ENCODE measurements around the gene ARID5B.

Gene ARID5B

DNA sequence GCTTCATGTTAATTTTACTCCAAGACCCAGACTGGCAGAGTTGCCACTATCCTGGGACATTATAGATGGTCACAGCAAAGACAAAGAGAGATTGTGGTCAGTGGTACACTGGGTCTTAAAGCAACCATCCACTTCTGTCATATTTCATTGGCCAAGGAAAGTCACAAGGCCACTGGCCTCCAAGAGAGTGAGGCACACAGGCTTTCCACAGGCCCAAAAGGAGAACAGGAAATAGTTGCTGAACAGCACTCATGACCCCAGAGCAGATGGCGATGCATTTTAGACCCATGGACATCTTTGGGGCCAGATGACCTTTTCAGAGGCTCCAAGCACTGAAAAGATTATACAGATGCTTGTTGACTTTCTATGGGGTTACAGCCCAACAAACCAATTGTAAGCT, 97.4 kb downstream of the ARID5B start:
- Histone ChIP-seq H3K4me3 (ENCODE audit: low read depth, low read length) (no peak overlapping the region), H3K14ac (ENCODE audit: low read length) (no peak overlapping the region), H3K36me3 (ENCODE audit: control insufficient read depth in 1 of 2, insufficient read depth in 2 of 2, low read length in 2 of 2) (peaks cover 0 to 4% of the 10 kb centered on the region in 2 experiments), H4K91ac (ENCODE audit: low read depth, low read length) (no peak overlapping the region), H3K9ac (ENCODE audit: low read length) (no peak overlapping the region), H3K23ac (ENCODE audit: low read length) (no peak overlapping the region), H4K8ac (ENCODE audit: low read depth, low read length) (no peak overlapping the region), H2BK5ac (ENCODE audit: low read depth, low read length, poor library complexity) (no peak overlapping the region), H2AK5ac (ENCODE audit: low read length) (no peak overlapping the region), H3K79me2 (ENCODE audit: control insufficient read depth, insufficient read depth, low read length, poor library complexity) (no peaks in the 10 kb centered on the region), H2BK12ac (ENCODE audit: low read length) (no peak overlapping the region), H3K4ac (ENCODE audit: low read depth, low read length) (no peak overlapping the region), H4K12ac (ENCODE audit: low read depth, low read length) (no peak overlapping the region), H3K27me3 (ENCODE audit: insufficient read depth, low read length) (no peaks in the 10 kb centered on the region), H2AFZ (ENCODE audit: insufficient read depth, low read length, poor library complexity) (no peak overlapping the region), H3K18ac (ENCODE audit: low read length) (no peak overlapping the region), H3K9me3 (ENCODE audit: insufficient read depth, low read depth, low read length) (no peaks in the 10 kb centered on the region), H3K79me1 (ENCODE audit: low read length) (no peaks in the 10 kb centered on the region), H3K4me2 (ENCODE audit: low read length) (no peak overlapping the region), H3K4me1 (ENCODE audit: control insufficient read depth in 1 of 2, insufficient read depth in 2 of 2, low read length in 2 of 2) (peaks cover 0 to 2% of the 10 kb centered on the region in 2 experiments), H2BK120ac (ENCODE audit: insufficient read depth, low read length, poor library complexity) (no peak overlapping the region), H3K27ac (ENCODE audit: low read depth, low read length) (no peak overlapping the region)
- no CpG with 5 or more reads among the region's 1 CpG for WGBS (ENCODE audit: extremely low coverage, insufficient coverage, insufficient read length)
- no peak for DNase-seq

DNA sequence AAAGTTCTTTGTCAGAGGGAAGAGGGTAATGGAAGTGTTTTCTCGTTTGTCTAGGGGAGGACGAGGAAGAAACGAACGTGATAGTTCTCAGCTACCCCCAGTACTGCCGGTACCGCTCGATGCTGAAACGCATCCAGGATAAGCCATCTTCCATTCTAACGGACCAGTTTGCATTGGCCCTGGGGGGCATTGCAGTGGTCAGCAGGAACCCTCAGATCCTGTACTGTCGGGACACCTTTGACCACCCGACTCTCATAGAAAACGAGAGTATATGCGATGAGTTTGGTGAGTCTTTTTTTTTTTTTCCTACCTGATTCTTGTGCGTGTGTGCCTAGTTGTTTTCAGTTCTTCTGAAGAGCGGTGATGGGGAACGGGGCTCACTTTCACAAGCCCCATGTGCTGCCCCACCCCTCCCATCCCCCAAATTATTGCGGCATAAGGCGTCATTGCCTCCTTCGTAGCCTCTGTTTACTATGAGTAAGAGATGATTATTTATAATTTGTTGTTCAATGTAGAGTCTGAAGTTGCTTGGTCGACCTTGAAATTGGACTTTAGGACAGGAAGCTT, 98.6 kb downstream of the ARID5B start:
- DNase-seq = no peak

DNA sequence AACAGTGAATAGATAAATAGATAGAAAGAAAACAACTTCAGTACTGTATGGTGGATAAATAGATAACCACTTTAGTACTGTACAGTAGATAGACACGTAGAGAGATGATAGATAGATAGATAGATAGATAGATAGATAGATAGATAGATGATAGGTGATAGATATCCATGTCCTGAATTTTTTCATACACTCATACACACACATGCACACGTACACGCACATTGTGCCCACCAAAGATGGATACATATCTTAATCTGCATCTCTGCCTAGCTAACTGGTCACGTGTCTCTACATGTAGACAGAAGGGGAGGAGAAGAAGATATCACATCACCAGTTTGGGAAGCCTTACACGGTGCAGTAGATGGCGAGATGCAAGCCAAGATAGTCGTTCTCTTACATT, 99.2 kb downstream of the ARID5B start:
- Histone ChIP-seq H3K4me2 (ENCODE audit: low read length) (no peak overlapping the region), H3K4me3 (ENCODE audit: low read depth, low read length) (no peak overlapping the region), H3K9me3 (ENCODE audit: insufficient read depth, low read depth, low read length) (no peaks in the 10 kb centered on the region), H3K4me1 (ENCODE audit: control insufficient read depth in 1 of 2, insufficient read depth in 2 of 2, low read length in 2 of 2) (peaks cover 0 to 2% of the 10 kb centered on the region in 2 experiments), H2BK120ac (ENCODE audit: insufficient read depth, low read length, poor library complexity) (no peak overlapping the region), H4K91ac (ENCODE audit: low read depth, low read length) (no peak overlapping the region), H3K27ac (ENCODE audit: low read depth, low read length) (no peak overlapping the region), H2BK5ac (ENCODE audit: low read depth, low read length, poor library complexity) (no peak overlapping the region), H3K79me2 (ENCODE audit: control insufficient read depth, insufficient read depth, low read length, poor library complexity) (no peaks in the 10 kb centered on the region), H3K9ac (ENCODE audit: low read length) (no peak overlapping the region), H4K12ac (ENCODE audit: low read depth, low read length) (no peak overlapping the region), H3K14ac (ENCODE audit: low read length) (no peak overlapping the region), H3K23ac (ENCODE audit: low read length) (no peak overlapping the region), H3K4ac (ENCODE audit: low read depth, low read length) (no peak overlapping the region), H2AFZ (ENCODE audit: insufficient read depth, low read length, poor library complexity) (no peak overlapping the region), H2BK12ac (ENCODE audit: low read length) (no peak overlapping the region), H3K18ac (ENCODE audit: low read length) (no peak overlapping the region), H3K27me3 (ENCODE audit: insufficient read depth, low read length) (no peaks in the 10 kb centered on the region), H3K36me3 (ENCODE audit: control insufficient read depth in 1 of 2, insufficient read depth in 2 of 2, low read length in 2 of 2) (peaks cover 0 to 4% of the 10 kb centered on the region in 2 experiments), H3K79me1 (ENCODE audit: low read length) (no peaks in the 10 kb centered on the region), H4K8ac (ENCODE audit: low read depth, low read length) (no peak overlapping the region), H2AK5ac (ENCODE audit: low read length) (no peak overlapping the region)
- DNase-seq = peak in 1 of 2 donors; percentile 51
- no CpG with 5 or more reads among the region's 7 CpGs for WGBS (ENCODE audit: extremely low coverage, insufficient coverage, insufficient read length)

More for the DNA sequence above, 98.6 kb downstream of the ARID5B start:
- Histone ChIP-seq H3K23ac (ENCODE audit: low read length) (peak overlapping the region; percentile 60), H2BK120ac (ENCODE audit: insufficient read depth, low read length, poor library complexity) (no peak overlapping the region), H3K27me3 (ENCODE audit: insufficient read depth, low read length) (no peaks in the 10 kb centered on the region), H3K9me3 (ENCODE audit: insufficient read depth, low read depth, low read length) (no peaks in the 10 kb centered on the region), H3K18ac (ENCODE audit: low read length) (no peak overlapping the region), H3K14ac (ENCODE audit: low read length) (no peak overlapping the region), H3K36me3 (ENCODE audit: control insufficient read depth in 1 of 2, insufficient read depth in 2 of 2, low read length in 2 of 2) (peaks cover 0 to 4% of the 10 kb centered on the region in 2 experiments), H3K79me1 (ENCODE audit: low read length) (no peaks in the 10 kb centered on the region), H3K9ac (ENCODE audit: low read length) (peak overlapping the region; percentile 44), H4K12ac (ENCODE audit: low read depth, low read length) (no peak overlapping the region), H4K91ac (ENCODE audit: low read depth, low read length) (no peak overlapping the region), H3K79me2 (ENCODE audit: control insufficient read depth, insufficient read depth, low read length, poor library complexity) (no peaks in the 10 kb centered on the region), H2AFZ (ENCODE audit: insufficient read depth, low read length, poor library complexity) (no peak overlapping the region), H3K4me2 (ENCODE audit: low read length) (no peak overlapping the region), H3K4me1 (ENCODE audit: control insufficient read depth in 1 of 2, insufficient read depth in 2 of 2, low read length in 2 of 2) (peaks cover 0 to 2% of the 10 kb centered on the region in 2 experiments), H3K4me3 (ENCODE audit: low read depth, low read length) (peak overlapping the region; percentile 46), H2BK5ac (ENCODE audit: low read depth, low read length, poor library complexity) (no peak overlapping the region), H4K8ac (ENCODE audit: low read depth, low read length) (no peak overlapping the region), H2AK5ac (ENCODE audit: low read length) (no peak overlapping the region), H2BK12ac (ENCODE audit: low read length) (no peak overlapping the region), H3K27ac (ENCODE audit: low read depth, low read length) (no peak overlapping the region), H3K4ac (ENCODE audit: low read depth, low read length) (no peak overlapping the region)
- no CpG with 5 or more reads among the region's 20 CpGs for WGBS (ENCODE audit: extremely low coverage, insufficient coverage, insufficient read length)

DNA sequence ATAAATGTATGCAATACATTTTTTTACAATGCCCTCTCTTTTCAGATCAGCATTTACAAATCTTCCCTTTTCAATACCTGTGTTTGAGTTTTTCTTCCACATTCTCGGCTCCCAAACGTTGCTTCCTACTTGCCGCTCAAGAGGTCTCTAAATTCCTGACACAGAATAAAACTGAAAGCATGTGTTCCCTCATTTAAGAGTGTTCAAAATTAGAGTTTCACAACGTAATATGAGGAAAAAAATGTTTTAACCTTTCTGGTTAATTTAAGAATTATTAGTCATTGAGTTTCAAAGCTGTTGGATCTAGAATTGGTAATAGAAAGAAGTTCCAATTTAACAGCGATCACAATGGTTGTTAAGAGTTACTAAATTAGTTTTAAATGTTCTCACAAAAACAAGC, 100.4 kb downstream of the ARID5B start:
- Histone ChIP-seq H2BK5ac (ENCODE audit: low read depth, low read length, poor library complexity) (no peak overlapping the region), H2AFZ (ENCODE audit: insufficient read depth, low read length, poor library complexity) (no peak overlapping the region), H3K79me1 (ENCODE audit: low read length) (no peaks in the 10 kb centered on the region), H3K14ac (ENCODE audit: low read length) (no peak overlapping the region), H3K27ac (ENCODE audit: low read depth, low read length) (no peak overlapping the region), H2BK12ac (ENCODE audit: low read length) (no peak overlapping the region), H3K9ac (ENCODE audit: low read length) (no peak overlapping the region), H3K4me1 (ENCODE audit: control insufficient read depth in 1 of 2, insufficient read depth in 2 of 2, low read length in 2 of 2) (peaks cover 0 to 2% of the 10 kb centered on the region in 2 experiments), H3K23ac (ENCODE audit: low read length) (no peak overlapping the region), H3K4me2 (ENCODE audit: low read length) (no peak overlapping the region), H3K4me3 (ENCODE audit: low read depth, low read length) (no peak overlapping the region), H2AK5ac (ENCODE audit: low read length) (no peak overlapping the region), H3K36me3 (ENCODE audit: control insufficient read depth in 1 of 2, insufficient read depth in 2 of 2, low read length in 2 of 2) (peaks cover 0 to 4% of the 10 kb centered on the region in 2 experiments), H3K79me2 (ENCODE audit: control insufficient read depth, insufficient read depth, low read length, poor library complexity) (no peaks in the 10 kb centered on the region), H3K9me3 (ENCODE audit: insufficient read depth, low read depth, low read length) (no peaks in the 10 kb centered on the region), H3K18ac (ENCODE audit: low read length) (no peak overlapping the region), H4K91ac (ENCODE audit: low read depth, low read length) (no peak overlapping the region), H3K4ac (ENCODE audit: low read depth, low read length) (no peak overlapping the region), H2BK120ac (ENCODE audit: insufficient read depth, low read length, poor library complexity) (no peak overlapping the region), H4K8ac (ENCODE audit: low read depth, low read length) (no peak overlapping the region), H3K27me3 (ENCODE audit: insufficient read depth, low read length) (no peaks in the 10 kb centered on the region), H4K12ac (ENCODE audit: low read depth, low read length) (no peak overlapping the region)
- DNase-seq = no peak
- no CpG with 5 or more reads among the region's 5 CpGs for WGBS (ENCODE audit: extremely low coverage, insufficient coverage, insufficient read length)
